HG03025 (cell line): ENCODE measurements around the gene DSPP.

Source experiments
- ATAC-seq: cut with Tn5 transposase; IDR thresholded peaks from one replicate; pipeline ENCODE4 v1.9.1; 2021; ENCODE audit warnings: mild to moderate bottlenecking, moderate library complexity; ENCODE audit not compliant: unreplicated experiment, low FRiP score

DSPP gene

GRCh38 chr4:87622303-87622702 lies 14.0 kb downstream of the DSPP start:
- no peak for ATAC-seq

DNA sequence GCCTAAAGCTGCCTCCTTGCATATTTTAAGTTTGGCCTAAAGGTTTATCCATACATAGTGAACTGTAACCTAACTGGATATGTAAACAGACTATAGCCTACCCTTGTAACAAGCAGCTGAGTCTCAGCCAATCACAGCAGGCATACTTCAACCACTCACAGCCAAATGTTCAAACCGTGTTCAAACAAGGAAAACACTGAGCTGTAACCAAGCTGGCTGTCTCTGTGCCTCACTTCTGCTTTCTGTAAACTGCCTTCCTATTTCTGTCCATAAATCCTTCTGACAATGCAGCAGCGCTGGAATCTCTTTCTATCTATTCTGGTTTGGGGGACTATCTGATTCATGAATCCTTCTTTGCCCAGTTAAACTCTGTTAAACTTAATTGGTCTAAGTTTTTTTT lies 16.4 kb downstream of the DSPP start:
- no peak for ATAC-seq

DNA sequence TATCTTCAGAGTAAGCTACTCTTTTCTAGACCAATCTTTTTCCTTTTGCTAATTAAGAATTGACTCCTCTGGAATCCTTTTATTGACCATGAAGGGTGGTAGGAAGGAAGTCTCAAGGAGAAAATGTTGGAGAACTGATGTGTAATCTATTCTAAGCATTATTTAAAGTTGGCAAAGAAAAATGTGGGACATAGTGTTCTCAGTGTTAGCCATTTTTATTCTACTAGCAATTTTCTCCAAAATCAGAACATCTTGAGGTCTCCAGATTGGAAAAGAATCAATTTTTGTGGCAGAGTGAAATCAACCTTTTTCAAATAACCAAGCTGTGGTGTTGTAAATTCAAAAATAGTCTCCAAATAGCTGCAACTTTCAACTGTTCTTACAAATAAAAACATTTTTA lies 23.3 kb downstream of the DSPP start:
- no peak for ATAC-seq

DNA sequence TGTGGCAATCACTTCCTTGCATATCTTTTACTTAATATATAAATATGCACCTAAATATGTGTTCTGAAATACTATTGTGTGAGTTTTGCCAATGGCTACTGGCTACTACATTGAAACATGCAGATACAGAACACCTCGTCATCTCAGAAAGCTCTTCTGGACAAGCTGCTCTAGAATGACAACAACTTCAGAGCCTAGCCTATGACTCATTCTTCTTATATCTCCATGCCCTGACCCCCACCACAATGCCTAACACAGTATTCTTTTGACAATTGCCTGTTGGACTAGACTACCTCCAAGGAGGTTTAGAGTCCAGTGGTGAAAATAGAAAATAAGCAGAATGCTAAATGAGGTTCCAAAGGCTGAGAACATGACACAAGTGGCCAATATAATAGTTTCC lies 24.1 kb downstream of the DSPP start:
- ATAC-seq: no peak

GRCh38 chr4:87633243-87633642 lies 24.9 kb downstream of the DSPP start:
- ATAC-seq: no peak

- ATAC-seq: no peak
Measured at GRCh38 chr4:87644286-87644685, 36.0 kb downstream of the DSPP start.

DNA sequence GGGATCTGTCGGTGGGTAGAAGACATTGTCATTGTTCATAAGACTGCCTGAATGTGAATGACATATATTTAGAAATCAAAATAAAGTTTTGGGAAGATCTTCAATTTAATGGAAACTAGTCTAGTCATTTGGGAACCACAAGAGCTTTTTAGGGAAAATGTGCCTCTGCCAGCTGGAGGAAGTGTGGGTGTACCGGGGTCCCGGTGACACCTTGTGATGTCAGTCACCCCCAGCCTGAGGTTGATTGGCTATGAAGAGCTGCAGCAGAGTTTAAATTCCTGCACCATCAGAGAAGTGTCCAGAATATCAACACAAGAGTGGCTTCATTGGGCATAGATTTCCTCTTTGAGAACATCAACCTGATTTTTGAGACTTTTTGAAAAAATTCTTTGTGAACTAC lies 41.7 kb downstream of the DSPP start, which contains the start of gene DMP1:
Gene DMP1 (plus strand): TSS at position 301 of the 400 bp plus-strand sequence. CDS start 6,213 bp downstream, outside the sequence.
- ATAC-seq: no peak

DNA sequence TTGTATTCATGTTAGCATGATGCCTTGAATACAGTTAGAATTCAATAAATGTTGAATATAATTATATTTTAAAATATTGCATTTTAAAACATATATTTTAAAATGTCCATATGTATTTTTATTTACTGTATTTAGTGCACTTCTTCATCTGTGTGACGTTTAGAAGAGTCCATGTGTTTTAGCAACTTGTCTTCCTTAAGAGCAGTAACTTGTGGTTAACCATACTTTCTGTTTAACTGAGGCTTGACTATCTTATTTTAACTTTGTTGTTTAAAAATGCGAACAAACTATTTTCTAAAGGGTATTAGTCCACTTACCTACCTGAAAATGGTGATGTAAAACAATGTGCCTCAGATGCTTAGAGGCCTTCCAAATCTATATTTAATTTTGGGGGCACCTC lies 42.6 kb downstream of the DSPP start:
- no peak for ATAC-seq

GRCh38 chr4:87651941-87652340 lies 43.6 kb downstream of the DSPP start:
- ATAC-seq: no peak

DNA sequence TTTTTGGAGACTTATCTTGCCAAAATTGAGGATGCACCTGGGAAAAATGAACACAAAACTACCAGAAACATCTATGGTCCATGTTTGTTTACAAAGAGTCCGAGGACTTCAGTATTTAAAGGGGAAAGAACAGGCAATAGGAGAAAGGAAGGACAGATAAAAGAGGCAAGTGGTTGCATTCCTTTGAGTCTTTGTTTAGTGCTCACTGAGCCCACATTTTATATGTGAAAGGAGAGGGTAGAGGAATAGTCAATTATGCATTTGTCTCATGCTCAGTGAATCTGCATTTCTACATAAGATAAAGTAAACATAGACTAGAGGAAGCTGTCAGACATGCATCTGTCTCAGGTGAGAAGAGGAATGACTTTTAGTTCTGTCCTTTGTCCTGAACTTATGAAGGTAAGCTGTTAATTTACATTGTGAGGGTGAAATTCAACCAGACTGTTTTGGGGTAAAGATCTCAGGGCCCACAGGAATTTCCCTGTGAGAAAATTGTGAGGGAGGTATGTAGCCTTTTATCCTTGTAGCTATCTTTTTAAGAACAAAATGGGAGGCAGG lies 46.2 kb downstream of the DSPP start:
- no peak for ATAC-seq

- no peak for ATAC-seq
Measured at GRCh38 chr4:87657525-87657924, 49.2 kb downstream of the DSPP start.

GRCh38 chr4:87659247-87659931 lies 51.1 kb downstream of the DSPP start:
- no peak for ATAC-seq

DNA sequence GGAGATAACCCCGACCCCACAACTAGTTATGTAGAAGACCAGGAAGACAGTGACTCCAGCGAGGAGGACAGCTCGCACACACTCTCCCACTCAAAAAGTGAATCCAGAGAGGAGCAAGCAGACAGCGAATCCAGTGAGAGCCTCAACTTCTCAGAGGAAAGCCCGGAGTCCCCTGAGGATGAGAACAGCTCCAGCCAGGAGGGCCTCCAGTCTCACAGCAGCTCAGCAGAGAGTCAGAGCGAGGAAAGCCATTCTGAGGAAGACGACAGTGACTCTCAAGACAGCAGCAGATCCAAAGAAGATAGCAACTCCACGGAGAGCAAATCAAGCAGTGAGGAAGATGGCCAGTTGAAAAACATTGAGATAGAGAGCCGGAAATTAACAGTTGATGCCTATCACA lies 54.5 kb downstream of the DSPP start:
- no peak for ATAC-seq
